Type B pancreatic cell (in vitro differentiated cells): ENCODE data around the gene NCR3LG1. TPM values are rescaled to one million over a fixed set of nuclear protein-coding genes. Genes with fewer than 3 reads are reported as not detected.

Source experiments
- DNase-seq: peaks from one replicate; pipeline ENCODE4 v3.0.0; 2021; ENCODE audit warnings: mixed read lengths; ENCODE audit not compliant: unreplicated experiment; ENCODE audit errors: extremely low spot score
- H3K27ac Mint-ChIP-seq: 2 replicates; pipeline ENCODE4 v1.8.0; 2021; ENCODE audit warnings: mild to moderate bottlenecking, mixed read lengths
- H3K27me3 Mint-ChIP-seq: 2 replicates; pipeline ENCODE4 v1.8.0; 2021; ENCODE audit warnings: mixed read lengths
- H3K36me3 Mint-ChIP-seq: 2 replicates; pipeline ENCODE4 v1.8.0; 2021; ENCODE audit warnings: mixed read lengths
- H3K4me1 Mint-ChIP-seq: one replicate; pipeline ENCODE4 v1.8.0; 2021; ENCODE audit warnings: mixed read lengths; ENCODE audit not compliant: unreplicated experiment
- H3K4me3 Mint-ChIP-seq: 2 replicates; pipeline ENCODE4 v1.8.0; 2021; ENCODE audit warnings: mild to moderate bottlenecking, mixed read lengths
- H3K9me3 Mint-ChIP-seq: 2 replicates; pipeline ENCODE4 v1.8.0; 2021; ENCODE audit warnings: mixed read lengths
- CTCF ChIP-seq: fragments of 200-600 bp; sonication (generic); conservative IDR thresholded peaks from 2 replicates; pipeline ENCODE4 v1.5.0; 2021; ENCODE audit warnings: antibody characterized with exemption, mild to moderate bottlenecking
- long read RNA-seq: library from polyadenylated mRNA; unstranded; transcript quantifications from one replicate; pipeline ENCODE4 v2.0.0, GENCODE V29; 2020
- total RNA-seq: library from RNA; stranded (reverse); gene quantifications from 2 replicates; pipeline ENCODE4 v1.2.1, GENCODE V29; 2021; ENCODE audit warnings: low replicate concordance

The NCR3LG1 gene
- 6.0 and 12.3 TPM in 2 replicates for total RNA-seq
- long read RNA-seq, full-length matches to known transcripts, result 2 of 6 reads
- long read RNA-seq, partial matches to known transcripts, result 0 of 6 reads
- long read RNA-seq, other reads (novel, unspliced or antisense), result 4 of 6 reads

GRCh38 chr11:17351510-17352176 lies at the start of gene NCR3LG1:
Gene NCR3LG1, plus strand, starts transcription at chr11:17351800. Its CDS starts 170 bp downstream, at chr11:17351970.
- peaks cover 5% of the 10 kb centered on the region for H3K9me3 Mint-ChIP-seq
- peaks cover 3% of the 10 kb centered on the region for H3K36me3 Mint-ChIP-seq
- peaks cover 37% of the 10 kb centered on the region for H3K27me3 Mint-ChIP-seq
- peak within 1 kb of the TSS; percentile 92 for H3K4me3 Mint-ChIP-seq
- peak; percentile 73 for DNase-seq
- peaks cover 14% of the 10 kb centered on the region for H3K4me1 Mint-ChIP-seq
- TF ChIP-seq CTCF, result peak; percentile 10
- peak within 1 kb of the TSS; percentile 93 for H3K27ac Mint-ChIP-seq

GRCh38 chr11:17313349-17314231 lies 38.0 kb upstream of the NCR3LG1 start:
- Mint-ChIP-seq H3K36me3 (no peaks in the 10 kb centered on the region), H3K4me1 (no peaks in the 10 kb centered on the region)

GRCh38 chr11:17314232-17314547 lies 37.4 kb upstream of the NCR3LG1 start:
- H3K27ac Mint-ChIP-seq, result no peak overlapping the region
- no peak for DNase-seq
- no peaks in the 10 kb centered on the region for H3K27me3 Mint-ChIP-seq
- no peaks in the 10 kb centered on the region for H3K36me3 Mint-ChIP-seq
- no peak for TF ChIP-seq CTCF
- no peaks in the 10 kb centered on the region for H3K4me1 Mint-ChIP-seq
- no peaks in the 10 kb centered on the region for H3K9me3 Mint-ChIP-seq
- no peak overlapping the region for H3K4me3 Mint-ChIP-seq

More at GRCh38 chr11:17313349-17314231, 38.0 kb upstream of the NCR3LG1 start:
- Mint-ChIP-seq H3K4me3 (no peak overlapping the region), H3K27ac (no peak overlapping the region), H3K27me3 (no peaks in the 10 kb centered on the region), H3K9me3 (no peaks in the 10 kb centered on the region)
- DNase-seq, result no peak
- no peak for TF ChIP-seq CTCF

GRCh38 chr11:17314904-17315426 lies 36.6 kb upstream of the NCR3LG1 start:
- Mint-ChIP-seq H3K9me3 (no peaks in the 10 kb centered on the region), H3K4me1 (no peaks in the 10 kb centered on the region), H3K36me3 (no peaks in the 10 kb centered on the region), H3K4me3 (no peak overlapping the region), H3K27me3 (no peaks in the 10 kb centered on the region), H3K27ac (no peak overlapping the region)
- TF ChIP-seq CTCF, result no peak
- DNase-seq, result no peak

GRCh38 chr11:17328871-17329494 lies 22.6 kb upstream of the NCR3LG1 start:
- Mint-ChIP-seq H3K36me3 (peaks cover 16% of the 10 kb centered on the region), H3K27me3 (no peaks in the 10 kb centered on the region), H3K4me3 (no peak overlapping the region), H3K27ac (no peak overlapping the region), H3K4me1 (no peaks in the 10 kb centered on the region), H3K9me3 (no peaks in the 10 kb centered on the region)
- DNase-seq, result no peak
- TF ChIP-seq CTCF, result no peak
